Measurements from ENCODE around the gene AQP7. TPM values are rescaled to one million over a fixed set of nuclear protein-coding genes. Genes with fewer than 3 reads are reported as not detected.
"Not testable (repeated sequence)": the region's sequence is repeated elsewhere in the genome, so short reads cannot be mapped to it uniquely, and the experiment has no call there.

AQP7 gene
- total RNA-seq, 1 donor from 2014 or later: 1.7 TPM

DNA sequence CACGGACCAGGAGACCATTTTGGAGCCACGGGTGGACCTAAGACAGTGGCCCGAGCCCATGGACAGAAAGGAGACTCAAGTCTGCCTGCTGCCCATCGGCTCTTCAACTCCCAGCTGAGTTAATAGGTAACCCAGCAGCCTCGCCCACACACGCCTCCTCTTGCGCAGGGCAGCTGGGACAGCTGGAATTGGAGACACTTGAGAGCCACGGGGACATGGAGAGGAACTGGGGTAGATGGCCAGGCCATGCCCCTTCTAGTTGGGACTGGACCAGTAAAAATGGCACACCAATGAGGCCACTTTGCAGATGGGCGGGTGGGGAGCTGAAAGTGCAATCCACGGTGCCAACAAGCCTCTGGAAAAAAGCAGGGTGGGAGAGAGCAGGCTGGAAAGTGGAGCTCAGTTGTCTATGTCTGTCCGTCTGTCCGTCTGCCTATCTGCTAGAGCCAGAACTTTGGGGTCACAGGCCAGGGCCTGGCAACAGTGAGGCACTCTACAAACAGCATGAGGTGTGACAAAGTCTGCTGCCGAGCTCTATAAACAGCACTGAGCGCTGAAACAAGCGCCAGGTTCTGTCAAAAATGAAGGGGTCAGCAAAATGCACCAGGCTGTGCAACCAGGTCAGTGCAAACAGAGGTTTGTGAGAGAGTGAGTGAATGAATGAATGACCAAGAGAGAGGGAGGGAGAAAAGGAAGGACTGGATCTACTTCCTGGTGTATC, 7.0 kb downstream of the AQP7 start:
- not testable (repeated sequence) for DNase-seq (ENCODE audit: low spot score in 2 of 2, unreplicated experiment in 2 of 2); H3K4me3 Mint-ChIP-seq; H3K27ac Mint-ChIP-seq; H3K36me3 Mint-ChIP-seq; H3K9me3 Mint-ChIP-seq; H3K27me3 Mint-ChIP-seq (ENCODE audit: low read depth)
- H3K4me1 Mint-ChIP-seq: peaks cover 19% of the 10 kb centered on the region

DNA sequence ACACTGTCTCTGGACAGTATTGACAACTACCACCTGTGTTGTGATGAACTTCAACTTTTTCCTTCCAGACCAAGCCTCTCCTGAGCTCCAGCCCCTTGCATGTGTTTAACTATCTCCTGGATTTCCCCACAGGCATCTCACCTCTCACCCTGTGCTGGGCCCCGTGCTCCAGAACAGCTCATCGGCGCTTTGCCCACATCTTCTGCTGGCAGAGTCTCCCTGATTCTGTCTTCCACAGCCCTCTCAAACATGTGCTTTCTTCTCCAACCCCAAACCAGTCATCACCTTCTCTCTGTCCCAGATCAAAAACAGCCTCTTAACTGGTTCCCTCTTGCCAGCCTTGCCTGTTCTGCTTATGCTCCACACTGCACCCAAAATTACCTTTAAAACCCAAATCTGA, 8.4 kb downstream of the AQP7 start:
- H3K4me3 Mint-ChIP-seq; H3K27me3 Mint-ChIP-seq (ENCODE audit: low read depth); DNase-seq (ENCODE audit: low spot score in 2 of 2, unreplicated experiment in 2 of 2); H3K9me3 Mint-ChIP-seq; H3K27ac Mint-ChIP-seq; H3K36me3 Mint-ChIP-seq: not testable (repeated sequence)
- H3K4me1 Mint-ChIP-seq: peaks cover 26% of the 10 kb centered on the region

DNA sequence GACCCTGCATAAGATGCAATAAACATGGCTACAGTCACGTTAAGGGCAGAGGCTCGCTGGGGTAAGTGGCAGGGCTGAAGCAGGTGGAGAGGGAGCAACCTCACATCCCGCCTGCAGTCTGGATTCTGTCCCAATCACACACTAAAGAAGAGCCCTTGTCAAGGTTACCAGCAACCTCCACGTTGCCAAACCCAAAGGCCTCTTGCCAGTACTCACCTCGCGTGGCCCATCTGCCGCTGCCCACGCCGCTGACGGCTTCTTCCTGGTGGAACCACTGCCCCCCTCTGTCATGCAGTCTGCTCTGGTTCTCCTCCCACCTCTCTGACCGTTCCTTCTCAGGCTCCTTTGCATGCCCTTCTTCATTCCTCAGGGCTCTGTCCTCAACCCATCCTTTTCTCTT, 8.8 kb downstream of the AQP7 start:
- no peaks in the 10 kb centered on the region for H3K36me3 Mint-ChIP-seq
- peaks cover 26% of the 10 kb centered on the region for H3K4me1 Mint-ChIP-seq
- DNase-seq (ENCODE audit: low spot score in 2 of 2, unreplicated experiment in 2 of 2): no peak
- H3K4me3 Mint-ChIP-seq: no peak overlapping the region
- no peaks in the 10 kb centered on the region for H3K9me3 Mint-ChIP-seq
- TF ChIP-seq, protein P1, sequence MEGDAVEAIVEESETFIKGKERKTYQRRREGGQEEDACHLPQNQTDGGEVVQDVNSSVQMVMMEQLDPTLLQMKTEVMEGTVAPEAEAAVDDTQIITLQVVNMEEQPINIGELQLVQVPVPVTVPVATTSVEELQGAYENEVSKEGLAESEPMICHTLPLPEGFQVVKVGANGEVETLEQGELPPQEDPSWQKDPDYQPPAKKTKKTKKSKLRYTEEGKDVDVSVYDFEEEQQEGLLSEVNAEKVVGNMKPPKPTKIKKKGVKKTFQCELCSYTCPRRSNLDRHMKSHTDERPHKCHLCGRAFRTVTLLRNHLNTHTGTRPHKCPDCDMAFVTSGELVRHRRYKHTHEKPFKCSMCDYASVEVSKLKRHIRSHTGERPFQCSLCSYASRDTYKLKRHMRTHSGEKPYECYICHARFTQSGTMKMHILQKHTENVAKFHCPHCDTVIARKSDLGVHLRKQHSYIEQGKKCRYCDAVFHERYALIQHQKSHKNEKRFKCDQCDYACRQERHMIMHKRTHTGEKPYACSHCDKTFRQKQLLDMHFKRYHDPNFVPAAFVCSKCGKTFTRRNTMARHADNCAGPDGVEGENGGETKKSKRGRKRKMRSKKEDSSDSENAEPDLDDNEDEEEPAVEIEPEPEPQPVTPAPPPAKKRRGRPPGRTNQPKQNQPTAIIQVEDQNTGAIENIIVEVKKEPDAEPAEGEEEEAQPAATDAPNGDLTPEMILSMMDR (IDR thresholded peaks at IDR 0.05; ENCODE audit: unreplicated experiment): no peak
- no peak overlapping the region for H3K27ac Mint-ChIP-seq
- H3K27me3 Mint-ChIP-seq (ENCODE audit: low read depth): no peaks in the 10 kb centered on the region

DNA sequence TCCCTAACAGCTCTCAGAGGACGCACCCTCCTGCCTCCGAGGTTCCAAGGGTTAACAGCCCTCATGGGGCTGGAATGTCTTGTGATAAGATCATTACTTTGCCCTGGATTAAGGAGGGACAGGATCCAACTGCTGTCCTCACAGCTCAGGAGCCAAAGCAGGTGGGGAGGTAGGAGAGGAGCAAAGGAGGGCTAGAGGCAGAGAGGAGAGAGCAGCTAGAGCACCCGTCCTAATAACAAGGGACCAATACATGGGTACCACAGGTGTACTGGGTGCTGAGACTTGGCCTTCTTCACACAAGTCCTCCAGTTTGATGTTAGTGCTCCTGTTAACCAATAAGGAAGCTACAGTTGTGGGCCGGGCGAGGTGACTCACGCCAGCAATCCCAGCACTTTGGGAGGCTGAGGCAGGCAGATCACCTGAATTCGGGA, 9.8 kb downstream of the AQP7 start:
- not testable (repeated sequence) for H3K9me3 Mint-ChIP-seq; DNase-seq (ENCODE audit: low spot score in 2 of 2, unreplicated experiment in 2 of 2); H3K27me3 Mint-ChIP-seq (ENCODE audit: low read depth); H3K36me3 Mint-ChIP-seq; H3K4me3 Mint-ChIP-seq; H3K27ac Mint-ChIP-seq
- peaks cover 32% of the 10 kb centered on the region for H3K4me1 Mint-ChIP-seq

DNA sequence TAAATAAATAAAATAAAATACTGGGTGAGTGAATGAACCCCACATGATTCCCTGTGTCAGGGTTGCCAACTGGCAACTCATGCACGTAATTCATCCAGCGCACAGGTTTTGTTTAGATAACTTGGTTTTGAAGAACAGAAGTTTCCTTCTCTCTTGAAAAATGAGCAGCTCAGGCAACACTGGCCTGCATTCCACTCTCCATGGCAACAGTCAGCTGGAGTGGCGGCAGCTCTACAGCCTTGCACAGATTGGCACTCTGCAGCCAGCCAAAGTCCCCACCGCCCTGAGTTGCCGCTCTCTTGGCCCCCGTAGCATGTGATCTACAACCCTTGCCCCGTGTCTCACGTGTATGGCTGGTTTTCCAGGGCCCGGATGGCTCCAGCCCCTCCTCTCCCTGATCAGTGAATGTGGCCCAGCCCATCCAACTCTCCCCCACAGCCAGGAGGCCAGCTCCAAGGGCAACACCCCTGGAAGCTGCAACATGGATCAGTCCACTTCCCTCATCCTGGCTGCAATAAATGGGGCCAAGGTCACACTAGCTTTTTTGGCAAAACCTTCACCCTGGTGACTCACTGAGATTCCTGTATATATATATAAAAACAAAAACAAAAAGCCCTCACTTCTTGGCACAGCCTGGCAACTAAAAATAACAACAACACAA, 11.1 kb downstream of the AQP7 start:
- peak in 1 of 2 experiments; percentile 64 for DNase-seq (ENCODE audit: low spot score in 2 of 2, unreplicated experiment in 2 of 2)
- not testable (repeated sequence) for H3K27me3 Mint-ChIP-seq (ENCODE audit: low read depth); H3K36me3 Mint-ChIP-seq; H3K9me3 Mint-ChIP-seq
- Mint-ChIP-seq H3K4me3 (peak overlapping the region; percentile 44), H3K27ac (peak overlapping the region; percentile 91), H3K4me1 (peaks cover 38% of the 10 kb centered on the region)

DNA sequence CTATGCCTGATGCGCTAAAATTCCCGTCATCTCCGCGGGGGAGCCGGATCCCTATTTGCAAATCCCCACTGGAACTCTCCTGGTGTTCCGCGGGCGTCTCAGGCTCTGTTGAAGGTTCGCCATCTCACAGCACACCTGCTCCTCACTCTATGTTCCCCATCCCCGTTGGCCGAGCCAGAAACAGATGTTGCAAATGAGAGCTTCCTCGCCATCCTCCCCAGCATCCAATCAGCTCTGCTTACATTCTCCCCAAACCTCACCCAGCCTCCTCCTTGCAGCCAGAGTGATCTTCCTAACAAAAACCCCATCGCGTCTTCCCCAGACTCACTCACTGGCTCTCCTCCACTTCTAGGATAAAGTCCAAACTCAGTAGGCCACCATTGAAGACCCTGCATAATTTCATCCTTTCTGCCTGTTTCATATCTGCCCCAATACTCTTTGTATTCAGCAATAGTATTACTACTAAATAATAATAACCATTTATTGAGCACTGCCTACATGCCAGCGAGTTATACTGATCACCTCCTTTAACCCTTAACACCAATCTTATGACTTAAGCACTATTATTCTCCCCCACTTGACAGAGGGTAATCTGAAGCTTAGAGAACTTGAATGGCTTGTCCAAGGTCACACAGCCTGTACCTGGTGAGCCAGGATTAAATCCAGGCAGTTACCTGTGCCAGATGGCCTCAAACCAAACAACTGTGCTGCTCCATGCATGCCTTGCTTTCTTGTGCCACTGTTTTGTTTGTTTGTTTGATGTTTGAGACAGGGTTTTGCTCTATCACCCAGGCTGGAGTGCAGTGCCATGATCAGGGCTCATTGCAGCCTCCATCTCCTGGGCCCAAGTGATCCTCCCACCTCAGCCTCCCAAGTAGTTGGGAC, 14.0 kb downstream of the AQP7 start:
- no peak overlapping the region for H3K4me3 Mint-ChIP-seq
- no peaks in the 10 kb centered on the region for H3K36me3 Mint-ChIP-seq
- TF ChIP-seq, protein P1 (IDR thresholded peaks at IDR 0.05; ENCODE audit: unreplicated experiment): no peak
- peaks cover 32% of the 10 kb centered on the region for H3K4me1 Mint-ChIP-seq
- H3K9me3 Mint-ChIP-seq: no peaks in the 10 kb centered on the region
- no peak for DNase-seq (ENCODE audit: low spot score in 2 of 2, unreplicated experiment in 2 of 2)
- no peaks in the 10 kb centered on the region for H3K27me3 Mint-ChIP-seq (ENCODE audit: low read depth)
- no peak overlapping the region for H3K27ac Mint-ChIP-seq

DNA sequence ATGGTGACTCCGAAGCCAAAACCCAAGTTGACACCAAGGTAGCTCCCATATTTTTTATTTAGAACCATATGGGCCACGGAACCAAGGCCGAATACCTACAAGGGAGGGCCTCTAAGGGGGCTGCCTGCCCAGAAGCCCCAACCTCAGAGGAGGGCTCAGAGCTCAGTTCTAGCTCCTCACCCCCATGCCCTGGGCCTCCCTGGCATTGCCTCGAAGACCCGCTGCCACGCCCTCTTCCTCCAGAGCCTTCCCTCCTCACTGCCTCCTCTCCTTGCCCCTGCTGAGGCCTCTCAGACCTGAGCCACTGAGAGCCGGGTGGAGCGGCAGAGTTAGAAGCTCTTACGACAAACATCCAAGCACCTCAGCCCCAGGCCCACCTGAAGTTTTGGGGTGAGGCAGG, 15.4 kb downstream of the AQP7 start:
- not testable (repeated sequence) for H3K27ac Mint-ChIP-seq; DNase-seq (ENCODE audit: low spot score in 2 of 2, unreplicated experiment in 2 of 2); H3K9me3 Mint-ChIP-seq; H3K4me3 Mint-ChIP-seq; H3K36me3 Mint-ChIP-seq; H3K27me3 Mint-ChIP-seq (ENCODE audit: low read depth)
- peaks cover 32% of the 10 kb centered on the region for H3K4me1 Mint-ChIP-seq

DNA sequence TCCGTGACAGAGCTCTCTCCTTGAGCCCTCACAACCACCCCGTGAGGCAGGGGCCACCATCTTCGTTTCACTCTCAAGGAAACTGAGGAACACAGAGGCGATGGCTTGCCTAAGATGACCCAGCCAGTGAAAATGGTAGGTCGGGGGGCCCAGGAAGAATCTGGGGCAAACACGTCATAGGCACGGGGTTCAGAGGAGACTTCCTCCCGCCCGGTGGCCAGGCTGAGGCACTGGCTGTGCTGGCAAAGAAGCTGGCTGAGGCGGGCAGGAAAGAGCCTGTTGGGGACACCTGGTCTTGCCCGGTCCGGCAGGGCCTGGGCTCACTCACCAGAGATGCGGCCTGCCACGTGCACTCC, 15.7 kb downstream of the AQP7 start:
- not testable (repeated sequence) for H3K27ac Mint-ChIP-seq; H3K27me3 Mint-ChIP-seq (ENCODE audit: low read depth); DNase-seq (ENCODE audit: low spot score in 2 of 2, unreplicated experiment in 2 of 2); H3K4me3 Mint-ChIP-seq; H3K36me3 Mint-ChIP-seq; H3K9me3 Mint-ChIP-seq
- peaks cover 30% of the 10 kb centered on the region for H3K4me1 Mint-ChIP-seq

DNA sequence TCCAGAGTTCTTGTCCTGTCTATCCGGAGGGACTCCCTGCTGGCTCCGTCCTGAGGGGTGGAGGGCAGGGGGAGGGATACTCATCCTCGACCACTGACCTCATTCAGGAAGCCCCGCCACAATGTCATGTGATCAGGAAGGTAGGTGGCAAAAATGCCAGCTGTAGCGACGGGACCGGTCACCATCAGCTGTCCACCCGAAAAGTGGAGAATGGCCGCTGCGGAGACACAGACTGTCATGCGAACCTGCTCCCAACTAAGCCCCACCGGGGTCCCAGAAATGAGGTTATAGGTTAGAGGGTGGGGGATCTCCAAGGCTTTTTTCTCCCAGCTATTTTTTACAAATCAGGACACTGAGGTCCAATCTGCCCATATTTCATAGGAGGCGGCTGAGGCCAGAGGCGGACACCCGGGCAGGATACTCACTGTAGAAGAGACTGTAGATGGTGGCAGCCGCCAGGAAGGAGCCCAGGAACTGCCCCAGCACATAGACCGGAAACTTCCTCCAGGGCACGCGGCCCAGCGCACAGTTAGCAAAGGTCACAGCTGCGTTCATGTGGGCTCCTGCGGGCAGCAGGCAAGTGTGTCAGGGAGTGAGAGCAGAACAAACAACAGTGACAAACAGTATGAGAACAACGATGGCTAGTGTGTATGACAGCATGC, 16.3 kb downstream of the AQP7 start:
- H3K9me3 Mint-ChIP-seq; H3K4me3 Mint-ChIP-seq; H3K36me3 Mint-ChIP-seq; H3K27ac Mint-ChIP-seq; DNase-seq (ENCODE audit: low spot score in 2 of 2, unreplicated experiment in 2 of 2); H3K27me3 Mint-ChIP-seq (ENCODE audit: low read depth): not testable (repeated sequence)
- H3K4me1 Mint-ChIP-seq: peaks cover 25% of the 10 kb centered on the region

DNA sequence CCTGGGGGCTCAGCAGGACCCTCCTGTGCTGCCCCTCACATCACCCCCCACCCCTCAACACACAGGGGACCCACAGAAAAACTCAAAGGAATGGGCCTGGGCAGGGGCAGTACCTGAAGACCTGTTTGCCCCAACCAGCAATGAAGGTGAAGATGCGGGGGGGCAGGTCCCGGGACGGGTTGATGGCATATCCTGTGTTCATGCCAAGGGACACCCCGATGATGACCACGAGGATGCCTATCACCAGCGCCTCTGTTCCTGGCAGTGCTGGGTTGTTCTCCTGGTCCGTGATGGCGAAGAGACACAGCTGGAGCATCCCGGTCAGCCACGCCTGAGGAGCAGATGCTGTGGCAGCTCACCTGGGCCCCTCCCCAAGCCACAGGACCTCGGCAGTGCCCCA, 16.8 kb downstream of the AQP7 start:
- not testable (repeated sequence) for DNase-seq (ENCODE audit: low spot score in 2 of 2, unreplicated experiment in 2 of 2); H3K27me3 Mint-ChIP-seq (ENCODE audit: low read depth); H3K27ac Mint-ChIP-seq; H3K9me3 Mint-ChIP-seq; H3K4me3 Mint-ChIP-seq; H3K36me3 Mint-ChIP-seq
- H3K4me1 Mint-ChIP-seq: peaks cover 21% of the 10 kb centered on the region

DNA sequence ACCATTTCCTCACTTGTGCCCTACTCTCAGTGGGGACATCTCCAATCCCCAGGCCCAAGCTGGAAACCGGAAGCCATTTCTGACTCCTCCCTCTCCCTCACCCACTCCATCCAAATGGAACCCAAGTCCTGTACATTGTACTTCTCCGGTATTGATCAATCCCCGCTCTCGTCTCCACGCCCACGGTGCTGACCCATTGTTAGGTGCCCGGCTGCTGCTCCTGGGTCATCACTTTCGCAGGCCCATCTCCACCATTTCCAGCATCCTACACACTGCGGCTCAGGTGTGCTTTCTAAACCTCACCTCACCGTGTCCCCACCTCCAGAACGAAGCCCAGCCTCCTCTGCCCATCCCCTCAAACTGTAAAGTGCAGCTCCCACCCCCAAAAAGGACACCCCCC, 19.0 kb downstream of the AQP7 start:
- not testable (repeated sequence) for H3K36me3 Mint-ChIP-seq; H3K9me3 Mint-ChIP-seq; H3K27ac Mint-ChIP-seq; H3K4me3 Mint-ChIP-seq; DNase-seq (ENCODE audit: low spot score in 2 of 2, unreplicated experiment in 2 of 2); H3K27me3 Mint-ChIP-seq (ENCODE audit: low read depth)
- peaks cover 12% of the 10 kb centered on the region for H3K4me1 Mint-ChIP-seq

All from mesothelial cell of epicardium (in vitro differentiated cells).